Stimulated activated CD8-positive, alpha-beta memory T cell treated with anti-CD3 and anti-CD28 coated beads, Interleukin-15, amount 100 ng/mL, for 1 hour (primary cell): ENCODE data around the gene HLTF.
A peak's percentile ranks its signal among the peaks of the same experiment; 100 is the strongest.
"Not testable (repeated sequence)": the region's sequence is repeated elsewhere in the genome, so short reads cannot be mapped to it uniquely, and the experiment has no call there.

Experiments used
- DNase-seq: peaks from one replicate; pipeline ENCODE4 v3.0.0-alpha.2; 2020; ENCODE audit warnings: low read depth

The HLTF gene

GRCh38 chr3:149086232-149086988 is at the start of gene HLTF:
Gene HLTF (minus strand): TSS chr3:149086533. CDS start chr3:149086336, 197 bp downstream.
- peak; percentile 79 for DNase-seq

GRCh38 chr3:149134575-149134974 is 48.2 kb upstream of the HLTF start:
- no peak for DNase-seq

- DNase-seq, result no peak
These were observed 45.3 kb upstream of the HLTF start for GRCh38 chr3:149131589-149131988.

- peak; percentile 56 for DNase-seq
These were observed 43.2 kb upstream of the HLTF start, which contains the start of gene HPS3 for GRCh38 chr3:149129326-149130205. Gene HPS3 (plus strand): TSS chr3:149129638. CDS start chr3:149129724, 86 bp downstream.

- no peak for DNase-seq
These were observed 42.5 kb upstream of the HLTF start for GRCh38 chr3:149128821-149129220.

- no peak for DNase-seq
These were observed 36.6 kb upstream of the HLTF start for GRCh38 chr3:149122721-149123578.

GRCh38 chr3:149120051-149120972 is 34.0 kb upstream of the HLTF start:
- DNase-seq, result no peak

- DNase-seq, result no peak
These were observed 33.1 kb upstream of the HLTF start for GRCh38 chr3:149119466-149119865.

GRCh38 chr3:149118724-149119123 is 32.4 kb upstream of the HLTF start:
- no peak for DNase-seq

GRCh38 chr3:149115114-149115513 is 28.8 kb upstream of the HLTF start:
- no peak for DNase-seq

- DNase-seq, result no peak
These were observed 28.1 kb upstream of the HLTF start for GRCh38 chr3:149114458-149114857.

- DNase-seq, result no peak
These were observed 18.2 kb upstream of the HLTF start for GRCh38 chr3:149104484-149104883.

- no peak for DNase-seq
These were observed 15.3 kb upstream of the HLTF start for GRCh38 chr3:149101641-149102040.

GRCh38 chr3:149101154-149101553 is 14.8 kb upstream of the HLTF start:
- DNase-seq, result no peak

GRCh38 chr3:149097987-149098386 is 11.7 kb upstream of the HLTF start:
- DNase-seq, result not testable (repeated sequence)

GRCh38 chr3:149095487-149095886 is 9.2 kb upstream of the HLTF start:
- no peak for DNase-seq

- no peak for DNase-seq
These were observed 5.7 kb upstream of the HLTF start for GRCh38 chr3:149091983-149092382.

GRCh38 chr3:149090907-149091306 is 4.6 kb upstream of the HLTF start:
- no peak for DNase-seq

GRCh38 chr3:149090461-149090860 is 4.1 kb upstream of the HLTF start:
- DNase-seq, result no peak

GRCh38 chr3:149089395-149089794 is 3.1 kb upstream of the HLTF start:
- no peak for DNase-seq

GRCh38 chr3:149087208-149087607 is 875 bp upstream of the HLTF start:
- DNase-seq, result no peak
